ENCODE results near the gene INSR.

The INSR gene

GRCh38 chr19:7267792-7268704, 26.2 kb downstream of the INSR start:
- Histone ChIP-seq H3K9ac (ENCODE audit: low read length) (no peak overlapping the region), H3K27ac (ENCODE audit: low read depth, low read length) (no peak overlapping the region), H3K9me3 (ENCODE audit: control insufficient read depth, insufficient read depth, low read depth, low read length) (no peaks in the 10 kb centered on the region), H3K4me3 (ENCODE audit: low read depth, low read length) (no peak overlapping the region), H3K36me3 (ENCODE audit: control insufficient read depth, insufficient read depth, low read length) (peaks cover 11% of the 10 kb centered on the region), H3K27me3 (ENCODE audit: control insufficient read depth, insufficient read depth, low read length) (no peaks in the 10 kb centered on the region), H3K4me1 (ENCODE audit: control insufficient read depth, insufficient read depth, low read length) (peaks cover 5% of the 10 kb centered on the region; the same call in 1 of the 2 replicates)

GRCh38 chr19:7266832-7267231, 27.4 kb downstream of the INSR start:
- Histone ChIP-seq H3K4me1 (ENCODE audit: control insufficient read depth, insufficient read depth, low read length) (peaks cover 5% of the 10 kb centered on the region; the same call in 1 of the 2 replicates), H3K9me3 (ENCODE audit: control insufficient read depth, insufficient read depth, low read depth, low read length) (no peaks in the 10 kb centered on the region), H3K9ac (ENCODE audit: low read length) (no peak overlapping the region), H3K27me3 (ENCODE audit: control insufficient read depth, insufficient read depth, low read length) (no peaks in the 10 kb centered on the region), H3K27ac (ENCODE audit: low read depth, low read length) (no peak overlapping the region), H3K36me3 (ENCODE audit: control insufficient read depth, insufficient read depth, low read length) (peaks cover 11% of the 10 kb centered on the region), H3K4me3 (ENCODE audit: low read depth, low read length) (no peak overlapping the region)

- H3K9ac ChIP-seq (ENCODE audit: low read length) = no peak overlapping the region
- H3K27me3 ChIP-seq (ENCODE audit: control insufficient read depth, insufficient read depth, low read length) = no peaks in the 10 kb centered on the region
These were observed 28.3 kb downstream of the INSR start for GRCh38 chr19:7265963-7266362.

GRCh38 chr19:7264858-7265257, 29.4 kb downstream of the INSR start:
- Histone ChIP-seq H3K9ac (ENCODE audit: low read length) (no peak overlapping the region), H3K9me3 (ENCODE audit: control insufficient read depth, insufficient read depth, low read depth, low read length) (no peaks in the 10 kb centered on the region), H3K27me3 (ENCODE audit: control insufficient read depth, insufficient read depth, low read length) (no peaks in the 10 kb centered on the region), H3K27ac (ENCODE audit: low read depth, low read length) (no peak overlapping the region), H3K4me1 (ENCODE audit: control insufficient read depth, insufficient read depth, low read length) (peaks cover 5% of the 10 kb centered on the region; the same call in 1 of the 2 replicates), H3K4me3 (ENCODE audit: low read depth, low read length) (no peak overlapping the region), H3K36me3 (ENCODE audit: control insufficient read depth, insufficient read depth, low read length) (peaks cover 11% of the 10 kb centered on the region)

More at GRCh38 chr19:7265963-7266362, 28.3 kb downstream of the INSR start:
- Histone ChIP-seq H3K9me3 (ENCODE audit: control insufficient read depth, insufficient read depth, low read depth, low read length) (no peaks in the 10 kb centered on the region), H3K4me3 (ENCODE audit: low read depth, low read length) (no peak overlapping the region), H3K4me1 (ENCODE audit: control insufficient read depth, insufficient read depth, low read length) (peaks cover 5% of the 10 kb centered on the region; the same call in 1 of the 2 replicates), H3K27ac (ENCODE audit: low read depth, low read length) (no peak overlapping the region), H3K36me3 (ENCODE audit: control insufficient read depth, insufficient read depth, low read length) (peaks cover 11% of the 10 kb centered on the region)

- Histone ChIP-seq H3K9me3 (ENCODE audit: control insufficient read depth, insufficient read depth, low read depth, low read length) (no peaks in the 10 kb centered on the region), H3K27ac (ENCODE audit: low read depth, low read length) (no peak overlapping the region), H3K4me3 (ENCODE audit: low read depth, low read length) (no peak overlapping the region), H3K4me1 (ENCODE audit: control insufficient read depth, insufficient read depth, low read length) (peaks cover 5% of the 10 kb centered on the region; the same call in 1 of the 2 replicates), H3K36me3 (ENCODE audit: control insufficient read depth, insufficient read depth, low read length) (peaks cover 11% of the 10 kb centered on the region), H3K27me3 (ENCODE audit: control insufficient read depth, insufficient read depth, low read length) (no peaks in the 10 kb centered on the region), H3K9ac (ENCODE audit: low read length) (no peak overlapping the region)
These were observed 30.7 kb downstream of the INSR start for GRCh38 chr19:7263521-7263920.

- Histone ChIP-seq H3K9ac (ENCODE audit: low read length) (no peak overlapping the region), H3K9me3 (ENCODE audit: control insufficient read depth, insufficient read depth, low read depth, low read length) (no peaks in the 10 kb centered on the region), H3K27ac (ENCODE audit: low read depth, low read length) (no peak overlapping the region), H3K27me3 (ENCODE audit: control insufficient read depth, insufficient read depth, low read length) (no peaks in the 10 kb centered on the region), H3K36me3 (ENCODE audit: control insufficient read depth, insufficient read depth, low read length) (peaks cover 11% of the 10 kb centered on the region), H3K4me3 (ENCODE audit: low read depth, low read length) (no peak overlapping the region), H3K4me1 (ENCODE audit: control insufficient read depth, insufficient read depth, low read length) (peaks cover 5% of the 10 kb centered on the region; the same call in 1 of the 2 replicates)
These were observed 31.1 kb downstream of the INSR start for GRCh38 chr19:7263066-7263465.

GRCh38 chr19:7262470-7262869, 31.7 kb downstream of the INSR start:
- Histone ChIP-seq H3K36me3 (ENCODE audit: control insufficient read depth, insufficient read depth, low read length) (peaks cover 8% of the 10 kb centered on the region), H3K9me3 (ENCODE audit: control insufficient read depth, insufficient read depth, low read depth, low read length) (no peaks in the 10 kb centered on the region), H3K27me3 (ENCODE audit: control insufficient read depth, insufficient read depth, low read length) (no peaks in the 10 kb centered on the region), H3K27ac (ENCODE audit: low read depth, low read length) (no peak overlapping the region), H3K9ac (ENCODE audit: low read length) (no peak overlapping the region), H3K4me3 (ENCODE audit: low read depth, low read length) (no peak overlapping the region), H3K4me1 (ENCODE audit: control insufficient read depth, insufficient read depth, low read length) (peaks cover 5% of the 10 kb centered on the region; the same call in 1 of the 2 replicates)

- no peak overlapping the region for H3K27ac ChIP-seq (ENCODE audit: low read depth, low read length)
- no peaks in the 10 kb centered on the region for H3K9me3 ChIP-seq (ENCODE audit: control insufficient read depth, insufficient read depth, low read depth, low read length)
- peaks cover 5% of the 10 kb centered on the region; the same call in 1 of the 2 replicates for H3K4me1 ChIP-seq (ENCODE audit: control insufficient read depth, insufficient read depth, low read length)
- H3K27me3 ChIP-seq (ENCODE audit: control insufficient read depth, insufficient read depth, low read length) = no peaks in the 10 kb centered on the region
- H3K4me3 ChIP-seq (ENCODE audit: low read depth, low read length) = no peak overlapping the region
- no peak overlapping the region for H3K9ac ChIP-seq (ENCODE audit: low read length)
- H3K36me3 ChIP-seq (ENCODE audit: control insufficient read depth, insufficient read depth, low read length) = no peaks in the 10 kb centered on the region
These were observed 34.1 kb downstream of the INSR start for GRCh38 chr19:7260161-7260560.

GRCh38 chr19:7258840-7259395, 35.3 kb downstream of the INSR start:
- no peak overlapping the region for H3K27ac ChIP-seq (ENCODE audit: low read depth, low read length)
- no peak overlapping the region for H3K9ac ChIP-seq (ENCODE audit: low read length)
- no peak overlapping the region for H3K4me3 ChIP-seq (ENCODE audit: low read depth, low read length)

GRCh38 chr19:7258041-7258839, 36.0 kb downstream of the INSR start:
- Histone ChIP-seq H3K27me3 (ENCODE audit: control insufficient read depth, insufficient read depth, low read length) (no peaks in the 10 kb centered on the region), H3K27ac (ENCODE audit: low read depth, low read length) (no peak overlapping the region), H3K9me3 (ENCODE audit: control insufficient read depth, insufficient read depth, low read depth, low read length) (no peaks in the 10 kb centered on the region), H3K36me3 (ENCODE audit: control insufficient read depth, insufficient read depth, low read length) (no peaks in the 10 kb centered on the region), H3K4me3 (ENCODE audit: low read depth, low read length) (no peak overlapping the region), H3K4me1 (ENCODE audit: control insufficient read depth, insufficient read depth, low read length) (0 out of 2 replicates have a peak, but pooled peaks cover under 1% of the 10 kb centered on the region), H3K9ac (ENCODE audit: low read length) (no peak overlapping the region)

More at GRCh38 chr19:7258840-7259395, 35.3 kb downstream of the INSR start:
- Histone ChIP-seq H3K27me3 (ENCODE audit: control insufficient read depth, insufficient read depth, low read length) (no peaks in the 10 kb centered on the region), H3K4me1 (ENCODE audit: control insufficient read depth, insufficient read depth, low read length) (peaks cover 5% of the 10 kb centered on the region; the same call in 1 of the 2 replicates), H3K36me3 (ENCODE audit: control insufficient read depth, insufficient read depth, low read length) (no peaks in the 10 kb centered on the region), H3K9me3 (ENCODE audit: control insufficient read depth, insufficient read depth, low read depth, low read length) (no peaks in the 10 kb centered on the region)

All from HUES6 (cell line).